Endothelial cell (in vitro differentiated cells): ENCODE measurements around the gene CHAT. TPM values are rescaled to one million over a fixed set of nuclear protein-coding genes. Genes with fewer than 3 reads are reported as not detected.
A peak's percentile ranks its signal among the peaks of the same experiment; 100 is the strongest.

Experiments
- DNase-seq: peaks from one replicate; pipeline ENCODE4 v3.0.0; 2021; ENCODE audit warnings: low spot score
- H3K27ac Mint-ChIP-seq: one replicate; pipeline ENCODE4 v1.8.0; 2021; ENCODE audit warnings: mixed read lengths, inconsistent platforms; ENCODE audit not compliant: unreplicated experiment
- H3K27me3 Mint-ChIP-seq: one replicate; pipeline ENCODE4 v1.8.0; 2021; ENCODE audit warnings: mild to moderate bottlenecking, moderate library complexity, mixed read lengths, inconsistent platforms; ENCODE audit not compliant: unreplicated experiment
- H3K36me3 Mint-ChIP-seq: one replicate; pipeline ENCODE4 v1.8.0; 2021; ENCODE audit warnings: mild to moderate bottlenecking, low read depth, mixed read lengths, inconsistent platforms; ENCODE audit not compliant: unreplicated experiment
- H3K4me1 Mint-ChIP-seq: one replicate; pipeline ENCODE4 v1.8.0; 2021; ENCODE audit warnings: mild to moderate bottlenecking, mixed read lengths, inconsistent platforms; ENCODE audit not compliant: unreplicated experiment
- H3K4me3 Mint-ChIP-seq: one replicate; pipeline ENCODE4 v1.8.0; 2021; ENCODE audit warnings: mild to moderate bottlenecking, mixed read lengths, inconsistent platforms; ENCODE audit not compliant: unreplicated experiment
- H3K9me3 Mint-ChIP-seq: one replicate; pipeline ENCODE4 v1.8.0; 2021; ENCODE audit warnings: mixed read lengths, inconsistent platforms; ENCODE audit not compliant: unreplicated experiment
- CTCF ChIP-seq: fragments of 200-600 bp; sonication (generic); IDR thresholded peaks from one replicate; pipeline ENCODE4 v1.5.0; 2021; ENCODE audit warnings: antibody characterized with exemption; ENCODE audit not compliant: unreplicated experiment
- long read RNA-seq: library from polyadenylated mRNA; unstranded; transcript quantifications from one replicate; pipeline ENCODE4 v2.0.0, GENCODE V29; 2020; ENCODE audit not compliant: unreplicated experiment
- total RNA-seq: library from RNA; stranded (reverse); fragmentation: NEBNext Ultra II Directional; extraction: Animal tissue kit (Norgen Biotek cat#: 25700); gene quantifications from one replicate; pipeline ENCODE4 v1.2.1, GENCODE V29; 2021; ENCODE audit not compliant: unreplicated experiment

CHAT gene
- total RNA-seq = 0.23 TPM
- long read RNA-seq = 0 reads

- no peak within 1 kb of the TSS for H3K27ac Mint-ChIP-seq
- peaks cover 19% of the 10 kb centered on the region for H3K4me1 Mint-ChIP-seq
- DNase-seq = no peak
- no peaks in the 10 kb centered on the region for H3K36me3 Mint-ChIP-seq
- H3K4me3 Mint-ChIP-seq = peak within 1 kb of the TSS; percentile 79
- peaks cover 47% of the 10 kb centered on the region for H3K27me3 Mint-ChIP-seq
- no peak for TF ChIP-seq CTCF
- H3K9me3 Mint-ChIP-seq = no peaks in the 10 kb centered on the region
Observed at GRCh38 chr10:49613882-49614241, at the start of gene CHAT. Gene CHAT, plus strand, starts transcription at chr10:49614037. Its CDS starts 153 bp downstream, at chr10:49614190.

GRCh38 chr10:49564461-49565009 lies 49.3 kb upstream of the CHAT start:
- Mint-ChIP-seq H3K27me3 (no peaks in the 10 kb centered on the region), H3K36me3 (no peaks in the 10 kb centered on the region), H3K4me1 (peaks cover 4% of the 10 kb centered on the region), H3K9me3 (no peaks in the 10 kb centered on the region), H3K27ac (no peak overlapping the region), H3K4me3 (no peak overlapping the region)
- DNase-seq = no peak
- no peak for TF ChIP-seq CTCF

GRCh38 chr10:49567810-49568209 lies 46.0 kb upstream of the CHAT start:
- no peak for DNase-seq
- no peak overlapping the region for H3K27ac Mint-ChIP-seq
- H3K4me3 Mint-ChIP-seq = no peak overlapping the region
- no peaks in the 10 kb centered on the region for H3K4me1 Mint-ChIP-seq
- H3K27me3 Mint-ChIP-seq = no peaks in the 10 kb centered on the region
- H3K9me3 Mint-ChIP-seq = no peaks in the 10 kb centered on the region
- TF ChIP-seq CTCF = no peak
- H3K36me3 Mint-ChIP-seq = no peaks in the 10 kb centered on the region

- Mint-ChIP-seq H3K4me1 (no peaks in the 10 kb centered on the region), H3K9me3 (no peaks in the 10 kb centered on the region), H3K27ac (no peak overlapping the region), H3K36me3 (no peaks in the 10 kb centered on the region), H3K27me3 (no peaks in the 10 kb centered on the region), H3K4me3 (no peak overlapping the region)
- TF ChIP-seq CTCF = no peak
- no peak for DNase-seq
Observed at GRCh38 chr10:49568235-49568634, 45.6 kb upstream of the CHAT start.

- H3K4me3 Mint-ChIP-seq = no peak overlapping the region
- no peak for DNase-seq
- TF ChIP-seq CTCF = no peak
- no peaks in the 10 kb centered on the region for H3K9me3 Mint-ChIP-seq
- no peaks in the 10 kb centered on the region for H3K36me3 Mint-ChIP-seq
- no peaks in the 10 kb centered on the region for H3K4me1 Mint-ChIP-seq
- no peaks in the 10 kb centered on the region for H3K27me3 Mint-ChIP-seq
- H3K27ac Mint-ChIP-seq = no peak overlapping the region
Observed at GRCh38 chr10:49569031-49569631, 44.7 kb upstream of the CHAT start.
